ENCODE results near the gene ARHGAP29. TPM values are rescaled to one million over a fixed set of nuclear protein-coding genes. Genes with fewer than 3 reads are reported as not detected.

The ARHGAP29 gene
- total and polyA plus RNA-seq, 12 donors, result 5.3 to 16.7 (median 10.4) TPM

GRCh38 chr1:94276988-94277434 lies 39.6 kb upstream of the ARHGAP29 start:
- no peaks in the 10 kb centered on the region for H3K9me3 ChIP-seq (replicated peaks in 1 of 3)
- TF ChIP-seq POLR2A (IDR thresholded peaks at IDR 0.05), result no peak
- TF ChIP-seq, protein P1, sequence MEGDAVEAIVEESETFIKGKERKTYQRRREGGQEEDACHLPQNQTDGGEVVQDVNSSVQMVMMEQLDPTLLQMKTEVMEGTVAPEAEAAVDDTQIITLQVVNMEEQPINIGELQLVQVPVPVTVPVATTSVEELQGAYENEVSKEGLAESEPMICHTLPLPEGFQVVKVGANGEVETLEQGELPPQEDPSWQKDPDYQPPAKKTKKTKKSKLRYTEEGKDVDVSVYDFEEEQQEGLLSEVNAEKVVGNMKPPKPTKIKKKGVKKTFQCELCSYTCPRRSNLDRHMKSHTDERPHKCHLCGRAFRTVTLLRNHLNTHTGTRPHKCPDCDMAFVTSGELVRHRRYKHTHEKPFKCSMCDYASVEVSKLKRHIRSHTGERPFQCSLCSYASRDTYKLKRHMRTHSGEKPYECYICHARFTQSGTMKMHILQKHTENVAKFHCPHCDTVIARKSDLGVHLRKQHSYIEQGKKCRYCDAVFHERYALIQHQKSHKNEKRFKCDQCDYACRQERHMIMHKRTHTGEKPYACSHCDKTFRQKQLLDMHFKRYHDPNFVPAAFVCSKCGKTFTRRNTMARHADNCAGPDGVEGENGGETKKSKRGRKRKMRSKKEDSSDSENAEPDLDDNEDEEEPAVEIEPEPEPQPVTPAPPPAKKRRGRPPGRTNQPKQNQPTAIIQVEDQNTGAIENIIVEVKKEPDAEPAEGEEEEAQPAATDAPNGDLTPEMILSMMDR (IDR thresholded peaks at IDR 0.05), result no peak
- H3K4me3 ChIP-seq, result no peak overlapping the region
- intact Hi-C loops (cut with DNase I), result no loop called here
- no peaks in the 10 kb centered on the region for H3K4me1 ChIP-seq (replicated peaks in 1 of 2)
- 53 to 62% (median 58%) methylated on average over 4 of the region's 4 CpGs for WGBS, 4 donors
- H3K27ac ChIP-seq, result peak overlapping the region in 1 of 5 donors; percentile 37
- no peaks in the 10 kb centered on the region for H3K36me3 ChIP-seq (replicated peaks in 1 of 2)
- H3K27me3 ChIP-seq, result no peaks in the 10 kb centered on the region
- no peak for DNase-seq

GRCh38 chr1:94275083-94275482 lies 37.7 kb upstream of the ARHGAP29 start:
- Histone ChIP-seq H3K27ac (no peak overlapping the region), H3K36me3 (replicated peaks in 1 of 2) (no peaks in the 10 kb centered on the region), H3K27me3 (no peaks in the 10 kb centered on the region), H3K4me3 (no peak overlapping the region), H3K9me3 (replicated peaks in 1 of 3) (no peaks in the 10 kb centered on the region), H3K4me1 (replicated peaks in 1 of 2) (no peaks in the 10 kb centered on the region)
- no peak for DNase-seq
- 75 to 92% (median 85%) methylated on average over 2 of the region's 2 CpGs for WGBS, 4 donors
- intact Hi-C loops (cut with DNase I), result no loop called here
- TF ChIP-seq, protein P1 (IDR thresholded peaks at IDR 0.05), result no peak
- no peak for TF ChIP-seq POLR2A (IDR thresholded peaks at IDR 0.05)

GRCh38 chr1:94274561-94274960 lies 37.2 kb upstream of the ARHGAP29 start:
- H3K27me3 ChIP-seq, result no peaks in the 10 kb centered on the region
- no peaks in the 10 kb centered on the region for H3K36me3 ChIP-seq (replicated peaks in 1 of 2)
- intact Hi-C loops (cut with DNase I), result no loop called here
- DNase-seq, result no peak
- H3K9me3 ChIP-seq (replicated peaks in 1 of 3), result no peaks in the 10 kb centered on the region
- TF ChIP-seq, protein P1 (IDR thresholded peaks at IDR 0.05), result no peak
- no peak for TF ChIP-seq POLR2A (IDR thresholded peaks at IDR 0.05)
- no peak overlapping the region for H3K4me3 ChIP-seq
- WGBS, 4 donors, result 57 to 68% (median 63%) methylated on average over 2 of the region's 2 CpGs
- no peaks in the 10 kb centered on the region for H3K4me1 ChIP-seq (replicated peaks in 1 of 2)
- H3K27ac ChIP-seq, result no peak overlapping the region

DNA sequence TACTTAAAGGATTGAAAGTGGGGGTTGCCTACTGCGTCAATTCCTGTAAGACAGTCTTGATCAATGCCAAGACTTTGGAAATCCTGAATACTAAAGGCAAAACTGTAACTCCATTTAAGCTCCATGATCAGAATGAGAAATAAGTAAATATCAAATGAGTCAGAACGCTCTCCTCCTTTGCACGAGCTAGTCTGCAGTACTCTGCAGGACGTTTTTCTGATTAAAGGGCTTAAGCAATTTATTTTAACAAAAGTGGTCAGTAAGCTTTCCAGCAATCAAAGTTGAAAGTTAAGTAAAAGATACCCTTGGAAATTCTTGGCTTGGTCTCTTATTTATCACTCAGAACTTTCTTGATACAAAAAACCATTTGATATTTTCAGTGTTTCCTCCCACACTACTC lies 35.7 kb upstream of the ARHGAP29 start:
- H3K4me1 ChIP-seq (replicated peaks in 1 of 2), result no peaks in the 10 kb centered on the region
- no peaks in the 10 kb centered on the region for H3K36me3 ChIP-seq (replicated peaks in 1 of 2)
- DNase-seq, result no peak
- no peaks in the 10 kb centered on the region for H3K9me3 ChIP-seq (replicated peaks in 1 of 3)
- intact Hi-C loops (cut with DNase I), result no loop called here
- no peaks in the 10 kb centered on the region for H3K27me3 ChIP-seq
- H3K27ac ChIP-seq, result no peak overlapping the region
- H3K4me3 ChIP-seq, result no peak overlapping the region
- TF ChIP-seq POLR2A (IDR thresholded peaks at IDR 0.05), result no peak
- TF ChIP-seq, protein P1 (IDR thresholded peaks at IDR 0.05), result no peak
- 64 to 72% (median 65%) methylated on average over 4 of the region's 4 CpGs for WGBS, 4 donors

All from adrenal gland (tissue), 12 donors.